Endodermal cell (in vitro differentiated cells): ENCODE measurements around the gene BCCIP. TPM values are rescaled to one million over a fixed set of nuclear protein-coding genes. Genes with fewer than 3 reads are reported as not detected.

Experiments
- DNase-seq: peaks from one replicate; pipeline ENCODE4 v3.0.0-alpha.2; 2017
- H3K27ac ChIP-seq: 2 replicates; pipeline ENCODE4 v1.5.1; 2013; ENCODE audit warnings: mild to moderate bottlenecking, low read depth, low read length, moderate library complexity
- H3K27me3 ChIP-seq: 2 replicates; pipeline ENCODE4 v1.6.1; 2013; ENCODE audit warnings: mild to moderate bottlenecking, low read length, moderate library complexity; ENCODE audit not compliant: insufficient read depth, control insufficient read depth, poor library complexity, severe bottlenecking
- H3K36me3 ChIP-seq: 2 replicates; pipeline ENCODE4 v1.7.0; 2013; ENCODE audit warnings: mild to moderate bottlenecking, low read length, moderate library complexity; ENCODE audit not compliant: control insufficient read depth, insufficient read depth
- H3K4me1 ChIP-seq: one replicate; pipeline ENCODE4 v1.7.0; 2013; ENCODE audit warnings: low read length; ENCODE audit not compliant: control insufficient read depth, insufficient read depth
- H3K4me3 ChIP-seq: 2 replicates; pipeline ENCODE4 v1.5.1; 2013; ENCODE audit warnings: mild to moderate bottlenecking, low read length, moderate library complexity
- H3K9ac ChIP-seq: 2 replicates; pipeline ENCODE4 v1.6.1; 2013; ENCODE audit warnings: mild to moderate bottlenecking, low read length, moderate library complexity; ENCODE audit not compliant: poor library complexity, severe bottlenecking; ENCODE audit errors: extremely low read depth
- H3K9me3 ChIP-seq: 2 replicates; pipeline ENCODE4 v1.6.1; 2013; ENCODE audit warnings: mild to moderate bottlenecking, low read length, moderate library complexity; ENCODE audit not compliant: control insufficient read depth
- H3K27ac Mint-ChIP-seq: 2 replicates; pipeline ENCODE4 v1.8.0; 2020; ENCODE audit warnings: mixed read lengths
- H3K27me3 Mint-ChIP-seq: 2 replicates; pipeline ENCODE4 v1.8.0; 2021; ENCODE audit warnings: mild to moderate bottlenecking, mixed read lengths; ENCODE audit not compliant: insufficient read depth
- H3K36me3 Mint-ChIP-seq: 2 replicates; pipeline ENCODE4 v1.8.0; 2020; ENCODE audit warnings: low read depth, mixed read lengths
- H3K4me1 Mint-ChIP-seq: 2 replicates; pipeline ENCODE4 v1.8.0; 2020; ENCODE audit warnings: mixed read lengths
- H3K4me3 Mint-ChIP-seq: 2 replicates; pipeline ENCODE4 v1.8.0; 2020; ENCODE audit warnings: mild to moderate bottlenecking, moderate library complexity, mixed read lengths
- H3K9me3 Mint-ChIP-seq: 2 replicates; pipeline ENCODE4 v1.8.0; 2020; ENCODE audit warnings: mild to moderate bottlenecking, mixed read lengths
- WGBS, 2 experiments: methylation state at CpG; one replicate each; pipeline versions ENCODE4 v1.1.5 to v1.1.7; 2013; ENCODE audit warnings: missing lambda C conversion rate in 2 of 2, mixed read lengths in 1 of 2; ENCODE audit not compliant: insufficient coverage in 1 of 2, insufficient read length in 1 of 2; 5-methylcytosine and 5-hydroxymethylcytosine counted together
- total RNA-seq, 2 donors: library from RNA; stranded (reverse); fragmentation: NEBNext Ultra II Directional in 1 of 2; extraction: Animal tissue kit (Norgen Biotek cat#: 25700) in 1 of 2; gene quantifications; 2 replicates in 1 of 2; 3 replicates in 1 of 2; pipeline ENCODE4 v1.2.1, GENCODE V29; 2021
- TF ChIP-seq, protein P1 (sequence below): fragments of 200-600 bp; sonication (generic); conservative IDR thresholded peaks from 2 replicates; pipeline ENCODE4 v1.5.0; 2021; ENCODE audit warnings: antibody characterized with exemption, mild to moderate bottlenecking

Gene BCCIP
- total RNA-seq, 2 donors from 2014 or later, result 84.4 to 93.8 TPM

DNA sequence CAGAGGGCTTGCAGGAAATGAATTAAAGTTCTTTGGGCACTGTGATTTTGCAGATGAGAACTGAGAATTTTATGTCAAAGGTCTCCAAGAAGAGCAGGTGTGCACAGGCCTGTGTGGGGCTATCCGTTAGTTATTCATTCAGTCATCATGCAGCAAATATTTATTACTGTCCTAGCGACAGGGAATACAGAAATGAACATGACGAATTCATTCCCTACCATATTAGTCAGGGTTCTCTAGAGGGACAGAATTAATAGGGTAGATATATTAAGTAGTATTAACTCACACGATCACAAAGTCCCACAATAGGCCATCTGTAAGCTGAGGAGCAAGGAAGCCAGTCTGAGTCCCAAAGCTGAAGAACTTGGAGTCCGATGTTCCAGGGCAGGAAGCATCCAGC is 44.8 kb upstream of the BCCIP start:
- TF ChIP-seq, protein P1, sequence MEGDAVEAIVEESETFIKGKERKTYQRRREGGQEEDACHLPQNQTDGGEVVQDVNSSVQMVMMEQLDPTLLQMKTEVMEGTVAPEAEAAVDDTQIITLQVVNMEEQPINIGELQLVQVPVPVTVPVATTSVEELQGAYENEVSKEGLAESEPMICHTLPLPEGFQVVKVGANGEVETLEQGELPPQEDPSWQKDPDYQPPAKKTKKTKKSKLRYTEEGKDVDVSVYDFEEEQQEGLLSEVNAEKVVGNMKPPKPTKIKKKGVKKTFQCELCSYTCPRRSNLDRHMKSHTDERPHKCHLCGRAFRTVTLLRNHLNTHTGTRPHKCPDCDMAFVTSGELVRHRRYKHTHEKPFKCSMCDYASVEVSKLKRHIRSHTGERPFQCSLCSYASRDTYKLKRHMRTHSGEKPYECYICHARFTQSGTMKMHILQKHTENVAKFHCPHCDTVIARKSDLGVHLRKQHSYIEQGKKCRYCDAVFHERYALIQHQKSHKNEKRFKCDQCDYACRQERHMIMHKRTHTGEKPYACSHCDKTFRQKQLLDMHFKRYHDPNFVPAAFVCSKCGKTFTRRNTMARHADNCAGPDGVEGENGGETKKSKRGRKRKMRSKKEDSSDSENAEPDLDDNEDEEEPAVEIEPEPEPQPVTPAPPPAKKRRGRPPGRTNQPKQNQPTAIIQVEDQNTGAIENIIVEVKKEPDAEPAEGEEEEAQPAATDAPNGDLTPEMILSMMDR, result no peak
- 85 to 92% methylated on average over 2 to 3 of the region's 5 CpGs for WGBS, 2 experiments
- Histone ChIP-seq H3K9ac (no peak overlapping the region), H3K4me1 (no peaks in the 10 kb centered on the region), H3K9me3 (peaks cover 8% of the 10 kb centered on the region), H3K4me3 (no peak overlapping the region), H3K27me3 (no peaks in the 10 kb centered on the region), H3K27ac (no peak overlapping the region), H3K36me3 (no peaks in the 10 kb centered on the region)
- H3K27ac Mint-ChIP-seq, result no peak overlapping the region
- peaks cover 3% of the 10 kb centered on the region for H3K27me3 Mint-ChIP-seq
- no peak for DNase-seq
- no peak overlapping the region for H3K4me3 Mint-ChIP-seq
- no peaks in the 10 kb centered on the region for H3K4me1 Mint-ChIP-seq
- peaks cover 8% of the 10 kb centered on the region for H3K9me3 Mint-ChIP-seq
- no peaks in the 10 kb centered on the region for H3K36me3 Mint-ChIP-seq

DNA sequence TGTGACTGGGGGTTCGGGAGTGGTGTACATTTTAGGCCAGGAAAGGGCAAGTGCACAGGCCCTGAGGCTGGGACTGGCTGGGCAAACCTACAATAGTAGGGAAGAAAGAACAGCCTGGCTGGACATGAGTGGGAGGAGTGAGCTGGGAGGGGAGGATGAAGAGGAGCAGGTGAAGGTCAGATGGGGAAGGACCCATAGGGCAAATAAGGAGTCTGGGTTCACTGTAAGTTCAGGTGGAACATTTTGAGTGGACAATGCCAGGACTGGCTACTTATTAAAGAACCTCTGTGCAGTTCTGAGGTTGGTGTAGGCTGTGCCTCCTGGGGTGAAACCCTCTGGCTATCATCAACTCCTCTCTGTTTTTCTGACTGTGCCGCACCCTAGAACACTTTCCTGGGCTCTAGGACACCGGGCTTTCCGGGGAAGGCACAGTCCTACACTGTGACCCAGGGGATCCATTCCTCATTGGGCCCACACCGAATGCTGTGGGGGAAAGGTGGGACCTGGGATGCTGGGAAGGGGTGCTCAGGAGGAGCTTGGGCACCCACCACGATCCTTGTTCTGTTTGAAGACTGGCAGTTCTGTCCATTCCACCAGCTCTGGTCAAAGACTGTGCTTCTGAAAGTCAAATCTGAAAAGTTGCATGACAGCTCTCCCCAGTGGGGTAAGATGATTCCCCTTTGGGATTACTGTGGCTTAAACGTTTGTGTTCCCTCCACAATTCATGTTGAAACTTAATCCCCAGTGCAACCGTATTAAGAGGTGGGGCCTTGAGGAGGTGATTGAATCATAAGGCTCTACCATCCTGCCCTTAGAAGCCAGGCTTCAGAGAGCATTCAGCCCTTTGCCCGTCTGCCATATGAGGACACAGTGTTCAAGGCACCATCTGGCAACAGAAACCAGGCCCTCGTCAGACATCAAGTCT is 43.7 kb upstream of the BCCIP start:
- H3K9ac ChIP-seq, result no peak overlapping the region
- no peaks in the 10 kb centered on the region for H3K4me1 Mint-ChIP-seq
- no peak overlapping the region for H3K27ac ChIP-seq
- DNase-seq, result peak; percentile 20
- no peaks in the 10 kb centered on the region for H3K36me3 Mint-ChIP-seq
- no peaks in the 10 kb centered on the region for H3K36me3 ChIP-seq
- peaks cover 3% of the 10 kb centered on the region for H3K27me3 Mint-ChIP-seq
- WGBS, 2 experiments, result 81% methylated on average over 8 to 10 of the region's 10 CpGs
- no peak overlapping the region for H3K4me3 ChIP-seq
- peaks cover 8% of the 10 kb centered on the region for H3K9me3 Mint-ChIP-seq
- no peak overlapping the region for H3K27ac Mint-ChIP-seq
- H3K4me1 ChIP-seq, result no peaks in the 10 kb centered on the region
- H3K4me3 Mint-ChIP-seq, result no peak overlapping the region
- H3K27me3 ChIP-seq, result no peaks in the 10 kb centered on the region
- TF ChIP-seq, protein P1, result no peak
- peaks cover 8% of the 10 kb centered on the region for H3K9me3 ChIP-seq

DNA sequence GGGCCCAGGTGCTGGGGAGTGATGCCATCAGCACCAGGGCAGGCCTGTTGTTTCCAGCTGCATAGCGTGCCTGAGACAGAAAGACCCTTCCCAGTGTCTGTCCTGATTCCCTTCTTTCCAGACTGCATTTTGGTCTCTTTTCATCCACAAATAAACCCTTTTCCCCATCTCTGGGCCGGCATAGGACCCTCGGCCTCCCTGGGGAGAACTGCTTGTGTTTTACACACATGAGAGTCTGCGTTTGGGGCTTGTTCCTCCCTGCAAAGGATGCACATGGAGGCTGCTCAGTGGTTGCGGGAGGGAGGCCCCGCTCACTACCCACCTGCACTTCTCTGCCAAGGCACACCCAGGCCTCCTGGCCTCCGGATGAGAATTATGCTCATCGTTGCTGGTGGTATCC is 42.0 kb upstream of the BCCIP start:
- Histone ChIP-seq H3K27ac (no peak overlapping the region), H3K9me3 (peaks cover 8% of the 10 kb centered on the region)
- peak; percentile 20 for DNase-seq

More for the DNA sequence above, 42.0 kb upstream of the BCCIP start:
- Histone ChIP-seq H3K36me3 (no peaks in the 10 kb centered on the region), H3K27me3 (no peaks in the 10 kb centered on the region), H3K9ac (no peak overlapping the region), H3K4me1 (no peaks in the 10 kb centered on the region), H3K4me3 (no peak overlapping the region)
- peaks cover 3% of the 10 kb centered on the region for H3K27me3 Mint-ChIP-seq
- no peaks in the 10 kb centered on the region for H3K4me1 Mint-ChIP-seq
- no peak overlapping the region for H3K27ac Mint-ChIP-seq
- H3K9me3 Mint-ChIP-seq, result peaks cover 8% of the 10 kb centered on the region
- 88 to 94% methylated on average over 4 to 8 of the region's 8 CpGs for WGBS, 2 experiments
- no peak overlapping the region for H3K4me3 Mint-ChIP-seq
- no peaks in the 10 kb centered on the region for H3K36me3 Mint-ChIP-seq
- TF ChIP-seq, protein P1, result no peak
